Rectal smooth muscle tissue (tissue), 1 donor: Measurements from ENCODE around the gene DIP2C.

ENCODE experiments used
- H3K27ac ChIP-seq: one replicate; pipeline ENCODE4 v1.7.0; 2013; ENCODE audit warnings: low read depth, low read length, inconsistent platforms
- H3K27me3 ChIP-seq: one replicate; pipeline ENCODE4 v1.7.0; 2013; ENCODE audit warnings: low read length; ENCODE audit not compliant: control insufficient read depth, insufficient read depth
- H3K36me3 ChIP-seq: one replicate; pipeline ENCODE4 v1.7.0; 2013; ENCODE audit warnings: low read length; ENCODE audit not compliant: control insufficient read depth, insufficient read depth
- H3K4me1 ChIP-seq: one replicate; pipeline ENCODE4 v1.7.0; 2013; ENCODE audit warnings: low read length; ENCODE audit not compliant: control insufficient read depth, insufficient read depth
- H3K4me3 ChIP-seq: one replicate; pipeline ENCODE4 v1.7.0; 2013; ENCODE audit warnings: low read length
- H3K9ac ChIP-seq: one replicate; pipeline ENCODE4 v1.7.0; 2013; ENCODE audit warnings: low read length

The DIP2C gene

DNA sequence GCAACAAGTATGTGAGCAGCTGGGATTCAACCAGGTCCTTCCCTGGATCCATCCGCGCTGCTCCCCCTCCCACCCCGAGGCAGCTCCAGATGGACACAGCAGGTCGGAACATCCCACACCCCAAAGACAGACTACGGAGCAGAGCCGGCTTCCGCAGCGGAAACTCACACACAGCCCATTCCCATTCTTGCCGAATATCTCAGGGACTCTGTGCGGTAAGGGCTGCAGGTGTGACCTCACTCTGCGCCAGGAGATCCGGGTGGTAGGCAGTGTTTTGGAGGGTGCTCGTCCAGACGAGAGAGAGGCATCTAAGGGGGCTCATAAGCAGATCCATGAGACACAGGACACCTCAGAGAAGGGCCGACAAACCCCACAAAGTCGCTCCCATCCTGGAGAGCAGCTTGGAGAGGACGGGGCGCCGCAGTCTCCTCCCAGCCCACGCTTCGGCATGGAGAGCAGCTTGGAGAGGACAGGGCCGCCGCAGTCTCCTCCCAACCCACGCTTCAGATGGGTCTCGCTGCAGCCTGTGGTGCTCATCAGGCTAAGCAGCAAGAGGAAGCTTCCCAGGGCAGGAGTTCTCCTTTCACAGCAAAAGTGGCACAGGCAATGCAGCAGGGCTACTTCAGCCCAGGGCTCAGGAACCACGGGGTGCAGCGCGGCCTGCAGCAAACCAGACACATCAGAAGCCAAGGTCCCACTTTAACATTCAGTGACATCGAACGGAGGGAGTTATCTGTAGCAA, 179.9 kb downstream of the DIP2C start:
- H3K27me3 ChIP-seq: no peaks in the 10 kb centered on the region
- H3K27ac ChIP-seq: peak overlapping the region; percentile 85
- H3K4me1 ChIP-seq: peaks cover 42% of the 10 kb centered on the region
- H3K4me3 ChIP-seq: no peak overlapping the region
- no peaks in the 10 kb centered on the region for H3K36me3 ChIP-seq
- no peak overlapping the region for H3K9ac ChIP-seq

DNA sequence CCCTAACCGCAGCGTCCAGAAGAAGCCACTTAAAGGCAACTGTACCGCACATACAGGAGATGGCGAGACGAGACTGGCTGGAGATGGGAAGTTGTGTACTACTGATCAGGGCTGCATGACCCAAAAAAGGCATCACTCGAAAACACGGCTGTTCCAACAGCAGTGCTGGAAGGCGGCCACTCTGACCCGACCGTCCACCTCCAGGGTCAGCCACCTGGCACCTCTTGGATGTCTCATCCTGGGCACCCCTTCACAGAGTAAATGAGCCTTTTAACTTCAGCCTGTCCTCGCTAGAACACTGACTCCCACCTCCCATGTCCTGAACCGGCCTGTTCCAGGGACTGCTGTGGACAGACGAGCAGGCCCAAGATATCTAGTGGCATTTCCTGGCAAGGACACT, 180.7 kb downstream of the DIP2C start:
- Histone ChIP-seq H3K4me3 (no peak overlapping the region), H3K27ac (peak overlapping the region; percentile 85), H3K4me1 (peaks cover 35% of the 10 kb centered on the region), H3K9ac (no peak overlapping the region), H3K27me3 (no peaks in the 10 kb centered on the region), H3K36me3 (no peaks in the 10 kb centered on the region)

DNA sequence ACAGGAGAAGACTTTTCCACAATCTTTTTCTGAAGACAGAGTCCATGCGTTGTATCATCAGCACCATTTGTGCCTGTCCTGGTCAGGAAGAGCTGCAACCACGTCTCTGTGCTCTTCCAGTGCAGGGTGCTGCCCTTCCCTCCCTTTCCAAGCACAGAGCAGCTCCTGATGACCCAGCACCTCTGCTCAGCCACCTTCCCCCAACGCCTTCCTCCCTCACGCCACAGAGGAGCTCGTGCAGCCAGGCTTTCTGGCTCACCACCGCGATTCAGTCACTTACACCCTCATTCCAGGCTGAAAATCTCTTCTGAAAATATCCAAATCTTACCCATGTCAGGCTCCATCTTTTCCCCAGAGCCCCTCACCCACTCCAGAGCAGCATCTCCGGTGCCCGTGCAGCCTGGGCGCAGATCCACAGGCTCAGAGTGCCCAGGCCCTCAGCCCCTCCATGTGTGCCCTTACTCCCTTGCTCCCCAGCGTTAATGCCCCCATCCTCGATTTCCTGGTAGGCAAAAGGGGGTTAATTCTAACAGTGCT, 181.5 kb downstream of the DIP2C start:
- Histone ChIP-seq H3K4me3 (no peak overlapping the region), H3K36me3 (no peaks in the 10 kb centered on the region), H3K27ac (peak overlapping the region; percentile 10), H3K4me1 (peaks cover 27% of the 10 kb centered on the region), H3K9ac (no peak overlapping the region), H3K27me3 (no peaks in the 10 kb centered on the region)

DNA sequence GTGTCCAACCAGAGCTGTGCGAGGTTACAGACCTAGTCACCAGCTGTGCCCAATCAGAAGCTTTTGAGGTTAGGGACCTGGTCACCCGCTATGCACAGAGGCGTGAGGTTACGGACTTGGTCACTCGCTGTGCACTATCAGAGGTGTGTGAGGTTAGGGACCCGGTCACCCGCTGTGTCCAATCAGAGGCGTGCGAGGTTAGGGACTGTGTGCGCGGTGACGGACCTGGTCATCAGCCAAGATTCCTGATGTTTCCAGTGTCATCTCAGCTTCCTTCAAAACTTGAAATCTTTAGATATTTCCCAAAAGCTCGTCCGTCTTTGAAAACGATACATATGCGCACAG, 182.1 kb downstream of the DIP2C start:
- H3K27me3 ChIP-seq: no peaks in the 10 kb centered on the region
- no peaks in the 10 kb centered on the region for H3K36me3 ChIP-seq
- no peak overlapping the region for H3K4me3 ChIP-seq
- H3K4me1 ChIP-seq: peaks cover 23% of the 10 kb centered on the region
- peak overlapping the region; percentile 10 for H3K27ac ChIP-seq
- H3K9ac ChIP-seq: no peak overlapping the region

DNA sequence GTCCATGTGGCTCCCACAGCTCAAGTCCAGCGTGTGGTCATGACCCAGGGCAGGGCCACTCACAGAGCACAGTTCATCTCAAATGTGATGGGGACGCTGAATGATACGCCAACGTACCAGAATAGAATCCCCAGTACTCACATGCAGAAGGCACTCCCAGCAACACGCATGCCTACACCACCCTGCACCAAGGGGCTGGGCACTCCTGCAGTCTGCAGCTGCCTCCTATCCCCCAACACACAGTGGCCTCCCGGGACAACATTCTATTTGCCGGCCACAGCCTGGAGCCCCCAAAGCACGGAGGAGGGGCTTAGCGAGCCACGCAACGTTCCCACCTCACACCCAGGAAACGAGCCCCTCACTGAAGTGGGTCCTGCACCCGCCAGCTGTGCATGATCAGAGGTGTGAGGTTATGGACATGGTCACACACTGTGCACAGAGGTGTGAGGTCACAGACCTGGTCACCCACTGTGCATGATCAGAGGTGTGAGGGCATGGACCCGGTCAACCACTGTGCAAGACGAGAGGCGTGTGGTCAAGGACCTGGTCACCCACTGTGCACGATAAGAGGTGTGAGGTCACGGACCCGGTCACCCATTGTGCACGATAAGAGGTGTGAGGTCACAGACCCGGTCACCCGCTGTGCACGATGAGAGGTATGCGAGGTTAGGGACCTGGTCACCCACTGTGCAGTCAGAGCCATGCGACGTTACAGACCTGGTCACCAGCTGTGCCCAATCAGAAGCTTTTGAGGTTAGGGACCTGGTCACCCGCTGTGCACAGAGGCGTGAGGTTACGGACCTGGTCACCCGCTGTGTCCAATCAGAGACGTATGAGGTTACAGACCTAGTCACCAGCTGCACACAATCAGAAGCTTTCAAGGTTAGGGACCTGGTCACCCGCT, 182.8 kb downstream of the DIP2C start:
- Histone ChIP-seq H3K4me3 (no peak overlapping the region), H3K36me3 (no peaks in the 10 kb centered on the region), H3K27ac (no peak overlapping the region), H3K27me3 (no peaks in the 10 kb centered on the region), H3K9ac (no peak overlapping the region), H3K4me1 (peaks cover 22% of the 10 kb centered on the region)

DNA sequence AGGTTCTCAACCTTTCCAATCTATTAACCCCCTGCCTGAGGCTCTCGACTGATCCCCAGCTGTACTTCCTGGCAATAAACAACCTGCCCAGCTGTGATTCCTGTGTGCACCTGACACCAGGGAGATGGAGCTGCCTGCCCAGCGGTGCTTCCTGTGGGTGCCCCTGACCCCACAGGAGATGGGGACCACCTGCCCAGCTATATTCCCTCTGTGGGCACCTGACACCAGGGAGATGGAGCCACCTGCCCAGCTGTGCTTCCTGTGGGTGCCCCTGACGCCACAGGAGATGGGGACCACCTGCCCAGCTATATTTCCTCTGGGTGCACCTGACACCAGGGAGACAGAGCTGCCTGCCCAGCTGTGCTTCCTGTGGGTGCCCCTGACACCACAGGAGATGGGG, 184.0 kb downstream of the DIP2C start:
- no peak overlapping the region for H3K27ac ChIP-seq
- no peak overlapping the region for H3K9ac ChIP-seq
- H3K4me1 ChIP-seq: peaks cover 15% of the 10 kb centered on the region
- H3K36me3 ChIP-seq: no peaks in the 10 kb centered on the region
- H3K4me3 ChIP-seq: no peak overlapping the region
- H3K27me3 ChIP-seq: no peaks in the 10 kb centered on the region

DNA sequence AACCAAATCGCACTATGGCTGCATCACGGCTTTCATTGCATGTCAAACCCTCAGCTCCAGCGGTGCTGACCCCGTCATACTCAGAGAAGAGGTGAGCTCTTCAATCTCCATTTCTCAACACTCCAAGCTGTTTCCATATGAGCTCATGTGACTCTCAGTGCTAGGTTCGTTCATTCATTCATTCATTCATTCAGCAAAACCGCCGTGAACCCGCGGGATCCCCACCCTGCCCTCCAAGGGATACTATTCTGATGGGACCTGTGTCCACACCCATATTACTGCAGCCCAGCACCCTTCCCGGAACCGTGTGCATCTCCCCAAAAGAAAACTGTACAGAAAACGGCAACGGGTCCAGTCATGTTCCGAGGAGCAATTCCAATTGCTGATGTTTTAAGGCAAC, 184.7 kb downstream of the DIP2C start:
- no peaks in the 10 kb centered on the region for H3K36me3 ChIP-seq
- H3K9ac ChIP-seq: no peak overlapping the region
- H3K4me3 ChIP-seq: no peak overlapping the region
- H3K4me1 ChIP-seq: peaks cover 16% of the 10 kb centered on the region
- H3K27me3 ChIP-seq: no peaks in the 10 kb centered on the region
- H3K27ac ChIP-seq: no peak overlapping the region

DNA sequence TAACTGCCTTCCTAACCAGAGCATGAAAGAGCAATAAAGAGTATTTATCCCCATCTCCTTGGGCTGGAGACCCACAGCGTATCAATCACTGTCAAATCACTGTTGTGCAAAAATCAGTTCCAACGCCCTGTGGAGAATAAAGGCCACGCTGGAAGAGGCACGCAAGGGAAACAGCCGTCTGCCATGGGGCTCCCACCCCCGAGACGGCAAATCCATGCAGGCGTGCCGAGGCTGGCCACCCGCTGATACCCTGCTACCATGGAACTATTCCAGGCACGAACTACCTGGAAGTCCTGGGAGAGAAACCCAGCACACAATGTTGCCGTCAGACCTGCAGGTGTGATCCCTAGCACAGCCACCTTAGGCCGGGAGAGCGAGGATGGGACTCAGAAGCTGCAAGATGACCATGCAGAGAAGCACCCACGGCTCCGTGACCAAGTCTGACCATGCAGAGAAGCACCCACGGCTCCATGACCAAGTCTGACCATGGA, 185.3 kb downstream of the DIP2C start:
- Histone ChIP-seq H3K4me1 (peaks cover 12% of the 10 kb centered on the region), H3K4me3 (no peak overlapping the region), H3K27ac (no peak overlapping the region), H3K9ac (no peak overlapping the region), H3K36me3 (no peaks in the 10 kb centered on the region), H3K27me3 (no peaks in the 10 kb centered on the region)

DNA sequence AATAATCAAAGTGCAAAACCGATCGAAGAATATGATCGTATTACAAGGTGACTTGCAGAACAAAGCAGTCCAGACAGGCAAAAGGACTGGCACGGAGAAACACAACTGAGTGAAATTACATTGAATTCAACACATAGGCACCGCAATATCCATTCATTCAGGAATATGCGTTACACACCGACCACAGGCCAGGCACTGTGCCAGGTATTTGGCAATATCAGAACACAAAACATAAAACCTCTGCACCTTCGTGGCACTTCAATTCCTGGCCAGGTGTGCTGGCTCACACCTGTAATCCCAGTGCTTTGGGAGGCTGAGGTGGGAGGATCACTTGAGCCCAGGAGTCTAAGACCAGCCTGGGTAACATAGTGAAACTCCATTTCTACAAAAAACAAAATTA, 187.9 kb downstream of the DIP2C start:
- H3K9ac ChIP-seq: no peak overlapping the region
- peaks cover 28% of the 10 kb centered on the region for H3K4me1 ChIP-seq
- no peaks in the 10 kb centered on the region for H3K27me3 ChIP-seq
- H3K36me3 ChIP-seq: no peaks in the 10 kb centered on the region
- no peak overlapping the region for H3K4me3 ChIP-seq
- H3K27ac ChIP-seq: no peak overlapping the region

DNA sequence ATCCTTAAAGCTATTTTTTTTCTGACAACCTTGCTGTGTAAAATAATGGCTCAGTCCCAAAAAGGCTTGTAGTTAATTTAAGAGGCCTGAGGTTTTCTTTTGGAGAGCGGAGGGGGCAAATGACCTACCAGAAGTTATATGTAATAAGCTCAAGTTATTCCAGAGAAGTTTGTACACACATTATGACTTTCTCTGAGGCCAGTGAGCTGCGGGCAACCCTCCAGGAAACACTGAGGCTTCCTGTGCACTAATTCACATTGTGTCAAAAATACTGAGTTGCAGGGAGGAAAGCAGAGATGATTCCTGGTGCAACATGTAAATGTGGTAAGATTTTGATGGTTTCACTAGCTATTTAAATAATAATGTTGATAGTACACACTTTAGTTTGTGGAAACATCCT, 188.6 kb downstream of the DIP2C start:
- H3K4me1 ChIP-seq: peaks cover 28% of the 10 kb centered on the region
- H3K27ac ChIP-seq: peak overlapping the region; percentile 85
- no peaks in the 10 kb centered on the region for H3K36me3 ChIP-seq
- H3K4me3 ChIP-seq: no peak overlapping the region
- H3K27me3 ChIP-seq: no peaks in the 10 kb centered on the region
- H3K9ac ChIP-seq: no peak overlapping the region

DNA sequence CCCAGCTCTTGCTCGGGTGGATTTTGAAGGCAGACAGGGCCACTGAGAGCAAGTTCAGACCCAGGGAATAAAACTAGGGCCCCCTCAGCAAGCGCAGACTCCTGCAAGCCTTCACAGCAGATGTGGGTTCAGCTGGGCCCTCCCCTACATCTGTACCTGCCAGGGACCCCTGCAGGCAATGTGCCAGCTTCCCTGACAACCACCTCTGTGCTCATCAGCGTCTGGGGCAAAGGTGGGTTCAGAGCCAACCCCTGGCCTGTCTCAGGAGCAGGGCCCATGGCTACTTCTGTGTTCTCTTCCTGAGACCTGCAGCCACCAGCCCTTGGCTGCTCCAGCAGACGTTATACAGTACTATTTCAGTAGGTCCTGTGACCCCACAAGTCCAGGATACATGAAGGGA, 189.5 kb downstream of the DIP2C start:
- no peak overlapping the region for H3K4me3 ChIP-seq
- H3K36me3 ChIP-seq: no peaks in the 10 kb centered on the region
- H3K4me1 ChIP-seq: peaks cover 35% of the 10 kb centered on the region
- H3K9ac ChIP-seq: no peak overlapping the region
- no peaks in the 10 kb centered on the region for H3K27me3 ChIP-seq
- H3K27ac ChIP-seq: peak overlapping the region; percentile 85

DNA sequence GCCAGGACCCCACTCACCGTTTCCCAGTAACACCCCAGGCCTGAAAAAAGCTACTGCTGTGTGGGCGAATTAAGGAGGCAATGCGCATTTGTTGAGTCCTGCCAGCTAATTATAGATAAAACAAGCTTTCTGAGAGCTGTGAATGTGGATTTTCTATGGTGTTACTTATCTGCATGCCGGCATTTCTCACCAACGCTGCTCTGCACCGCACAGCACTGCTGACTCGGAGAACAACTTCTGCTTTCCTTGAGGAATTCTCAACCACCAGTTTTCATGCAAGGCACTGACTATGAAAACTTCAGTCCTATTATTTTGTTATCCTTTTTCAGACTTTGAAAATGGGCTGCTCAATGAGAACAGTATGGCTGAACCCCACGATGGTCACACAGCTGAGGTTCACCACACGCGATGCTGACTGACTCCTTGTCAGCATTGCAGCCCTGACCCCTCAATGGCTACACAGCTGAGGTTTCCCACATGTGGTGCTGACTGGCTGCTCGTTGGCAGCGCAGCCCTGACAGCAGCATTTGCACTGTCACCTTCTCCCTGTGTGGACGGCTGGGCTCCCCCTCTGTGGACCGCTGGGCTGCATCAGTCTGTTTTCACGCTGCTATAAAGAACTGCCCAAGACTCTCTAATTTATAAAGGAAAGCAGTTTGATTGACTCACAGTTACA, 190.6 kb downstream of the DIP2C start:
- peak overlapping the region; percentile 85 for H3K27ac ChIP-seq
- no peaks in the 10 kb centered on the region for H3K27me3 ChIP-seq
- no peak overlapping the region for H3K4me3 ChIP-seq
- peaks cover 46% of the 10 kb centered on the region for H3K4me1 ChIP-seq
- H3K36me3 ChIP-seq: no peaks in the 10 kb centered on the region
- no peak overlapping the region for H3K9ac ChIP-seq
